DOHH2 (cell line): ENCODE results near the gene NRK.

ENCODE experiments used
- EZH2phosphoT487 ChIP-seq: fragments of 200-600 bp; sonication (generic); IDR thresholded peaks from 2 replicates; pipeline ENCODE4 v1.6.1; 2017; ENCODE audit warnings: borderline replicate concordance, mild to moderate bottlenecking, antibody characterized with exemption, low read length, moderate library complexity, mixed read lengths
- TF ChIP-seq, protein P1 (sequence below): fragments of 200-600 bp; sonication (generic); IDR thresholded peaks from one replicate; pipeline ENCODE4 v1.5.1; 2014; ENCODE audit warnings: antibody characterized with exemption, mild to moderate bottlenecking, low read depth, low read length; ENCODE audit not compliant: poor library complexity, severe bottlenecking

DNA sequence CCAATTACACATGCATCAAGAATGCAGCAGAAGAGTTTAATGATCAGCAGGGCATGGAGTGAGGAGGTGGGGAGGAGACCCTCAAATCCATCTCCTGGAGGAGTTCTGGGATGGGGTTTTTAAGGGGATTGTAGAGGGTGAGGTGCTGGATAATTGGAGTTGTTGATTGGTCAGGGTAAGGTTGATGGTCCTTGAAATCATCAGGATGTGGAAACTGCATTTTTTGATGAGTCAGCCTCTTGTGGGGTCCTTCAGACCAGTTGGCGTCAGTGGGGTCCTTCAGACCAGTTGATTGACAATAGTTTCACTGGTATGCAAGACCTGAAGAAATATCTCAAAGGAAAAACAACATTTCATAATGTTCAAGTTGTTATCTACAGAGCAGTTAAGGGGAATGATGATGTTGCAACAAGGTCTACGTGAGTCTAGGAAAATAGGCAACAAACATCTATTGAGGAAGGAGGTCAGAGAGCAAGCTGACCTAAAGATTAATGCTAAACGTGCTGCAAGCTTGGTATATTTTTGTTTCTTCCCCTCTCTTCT is 88.3 kb downstream of the NRK start:
- TF ChIP-seq, protein P1, sequence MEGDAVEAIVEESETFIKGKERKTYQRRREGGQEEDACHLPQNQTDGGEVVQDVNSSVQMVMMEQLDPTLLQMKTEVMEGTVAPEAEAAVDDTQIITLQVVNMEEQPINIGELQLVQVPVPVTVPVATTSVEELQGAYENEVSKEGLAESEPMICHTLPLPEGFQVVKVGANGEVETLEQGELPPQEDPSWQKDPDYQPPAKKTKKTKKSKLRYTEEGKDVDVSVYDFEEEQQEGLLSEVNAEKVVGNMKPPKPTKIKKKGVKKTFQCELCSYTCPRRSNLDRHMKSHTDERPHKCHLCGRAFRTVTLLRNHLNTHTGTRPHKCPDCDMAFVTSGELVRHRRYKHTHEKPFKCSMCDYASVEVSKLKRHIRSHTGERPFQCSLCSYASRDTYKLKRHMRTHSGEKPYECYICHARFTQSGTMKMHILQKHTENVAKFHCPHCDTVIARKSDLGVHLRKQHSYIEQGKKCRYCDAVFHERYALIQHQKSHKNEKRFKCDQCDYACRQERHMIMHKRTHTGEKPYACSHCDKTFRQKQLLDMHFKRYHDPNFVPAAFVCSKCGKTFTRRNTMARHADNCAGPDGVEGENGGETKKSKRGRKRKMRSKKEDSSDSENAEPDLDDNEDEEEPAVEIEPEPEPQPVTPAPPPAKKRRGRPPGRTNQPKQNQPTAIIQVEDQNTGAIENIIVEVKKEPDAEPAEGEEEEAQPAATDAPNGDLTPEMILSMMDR = no peak
- no peak for TF ChIP-seq EZH2phosphoT487
